Endothelial cell (in vitro differentiated cells): ENCODE results near the gene KIF16B. TPM values are rescaled to one million over a fixed set of nuclear protein-coding genes. Genes with fewer than 3 reads are reported as not detected.

Experiments used
- DNase-seq: peaks from one replicate; pipeline ENCODE4 v3.0.0; 2021; ENCODE audit warnings: low spot score
- H3K27ac Mint-ChIP-seq: one replicate; pipeline ENCODE4 v1.8.0; 2021; ENCODE audit warnings: mixed read lengths, inconsistent platforms; ENCODE audit not compliant: unreplicated experiment
- H3K27me3 Mint-ChIP-seq: one replicate; pipeline ENCODE4 v1.8.0; 2021; ENCODE audit warnings: mild to moderate bottlenecking, moderate library complexity, mixed read lengths, inconsistent platforms; ENCODE audit not compliant: unreplicated experiment
- H3K36me3 Mint-ChIP-seq: one replicate; pipeline ENCODE4 v1.8.0; 2021; ENCODE audit warnings: mild to moderate bottlenecking, low read depth, mixed read lengths, inconsistent platforms; ENCODE audit not compliant: unreplicated experiment
- H3K4me1 Mint-ChIP-seq: one replicate; pipeline ENCODE4 v1.8.0; 2021; ENCODE audit warnings: mild to moderate bottlenecking, mixed read lengths, inconsistent platforms; ENCODE audit not compliant: unreplicated experiment
- H3K4me3 Mint-ChIP-seq: one replicate; pipeline ENCODE4 v1.8.0; 2021; ENCODE audit warnings: mild to moderate bottlenecking, mixed read lengths, inconsistent platforms; ENCODE audit not compliant: unreplicated experiment
- H3K9me3 Mint-ChIP-seq: one replicate; pipeline ENCODE4 v1.8.0; 2021; ENCODE audit warnings: mixed read lengths, inconsistent platforms; ENCODE audit not compliant: unreplicated experiment
- total RNA-seq: library from RNA; stranded (reverse); fragmentation: NEBNext Ultra II Directional; extraction: Animal tissue kit (Norgen Biotek cat#: 25700); gene quantifications from one replicate; pipeline ENCODE4 v1.2.1, GENCODE V29; 2021; ENCODE audit not compliant: unreplicated experiment
- TF ChIP-seq, protein P1 (sequence below): fragments of 200-600 bp; sonication (generic); IDR thresholded peaks from one replicate; pipeline ENCODE4 v1.5.0; 2021; ENCODE audit warnings: antibody characterized with exemption; ENCODE audit not compliant: unreplicated experiment

Gene KIF16B
- total RNA-seq, 1 donor from 2014 or later: 10.5 TPM

- DNase-seq: no peak
- Mint-ChIP-seq H3K4me1 (peaks cover 12% of the 10 kb centered on the region), H3K4me3 (no peak overlapping the region), H3K36me3 (peaks cover 12% of the 10 kb centered on the region), H3K9me3 (no peaks in the 10 kb centered on the region), H3K27ac (no peak overlapping the region), H3K27me3 (no peaks in the 10 kb centered on the region)
- TF ChIP-seq, protein P1, sequence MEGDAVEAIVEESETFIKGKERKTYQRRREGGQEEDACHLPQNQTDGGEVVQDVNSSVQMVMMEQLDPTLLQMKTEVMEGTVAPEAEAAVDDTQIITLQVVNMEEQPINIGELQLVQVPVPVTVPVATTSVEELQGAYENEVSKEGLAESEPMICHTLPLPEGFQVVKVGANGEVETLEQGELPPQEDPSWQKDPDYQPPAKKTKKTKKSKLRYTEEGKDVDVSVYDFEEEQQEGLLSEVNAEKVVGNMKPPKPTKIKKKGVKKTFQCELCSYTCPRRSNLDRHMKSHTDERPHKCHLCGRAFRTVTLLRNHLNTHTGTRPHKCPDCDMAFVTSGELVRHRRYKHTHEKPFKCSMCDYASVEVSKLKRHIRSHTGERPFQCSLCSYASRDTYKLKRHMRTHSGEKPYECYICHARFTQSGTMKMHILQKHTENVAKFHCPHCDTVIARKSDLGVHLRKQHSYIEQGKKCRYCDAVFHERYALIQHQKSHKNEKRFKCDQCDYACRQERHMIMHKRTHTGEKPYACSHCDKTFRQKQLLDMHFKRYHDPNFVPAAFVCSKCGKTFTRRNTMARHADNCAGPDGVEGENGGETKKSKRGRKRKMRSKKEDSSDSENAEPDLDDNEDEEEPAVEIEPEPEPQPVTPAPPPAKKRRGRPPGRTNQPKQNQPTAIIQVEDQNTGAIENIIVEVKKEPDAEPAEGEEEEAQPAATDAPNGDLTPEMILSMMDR: no peak
Measured at GRCh38 chr20:16393297-16393696, 180.0 kb downstream of the KIF16B start.

DNA sequence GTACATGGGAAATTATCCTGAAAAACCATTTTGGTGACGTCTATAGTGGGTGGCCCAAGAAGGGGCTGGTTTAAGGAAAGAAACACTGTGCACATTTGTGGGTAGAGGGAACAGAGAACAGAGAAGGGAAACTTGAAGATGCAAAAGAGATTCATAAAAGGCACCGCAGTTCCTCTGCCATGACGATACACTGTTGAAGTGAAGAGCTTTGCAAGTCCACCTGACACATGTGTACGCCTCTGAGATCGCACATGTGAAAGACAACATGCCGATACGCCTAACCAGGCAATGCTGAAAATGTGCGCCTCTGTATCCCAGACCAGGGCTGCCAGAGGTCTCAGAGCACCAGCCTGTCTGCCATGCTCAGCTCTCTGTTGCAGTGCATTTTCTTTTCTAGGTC is 180.9 kb downstream of the KIF16B start:
- no peak overlapping the region for H3K27ac Mint-ChIP-seq
- no peaks in the 10 kb centered on the region for H3K27me3 Mint-ChIP-seq
- no peak overlapping the region for H3K4me3 Mint-ChIP-seq
- H3K4me1 Mint-ChIP-seq: peaks cover 4% of the 10 kb centered on the region
- no peaks in the 10 kb centered on the region for H3K9me3 Mint-ChIP-seq
- TF ChIP-seq, protein P1: no peak
- no peak for DNase-seq
- peaks cover 10% of the 10 kb centered on the region for H3K36me3 Mint-ChIP-seq

DNA sequence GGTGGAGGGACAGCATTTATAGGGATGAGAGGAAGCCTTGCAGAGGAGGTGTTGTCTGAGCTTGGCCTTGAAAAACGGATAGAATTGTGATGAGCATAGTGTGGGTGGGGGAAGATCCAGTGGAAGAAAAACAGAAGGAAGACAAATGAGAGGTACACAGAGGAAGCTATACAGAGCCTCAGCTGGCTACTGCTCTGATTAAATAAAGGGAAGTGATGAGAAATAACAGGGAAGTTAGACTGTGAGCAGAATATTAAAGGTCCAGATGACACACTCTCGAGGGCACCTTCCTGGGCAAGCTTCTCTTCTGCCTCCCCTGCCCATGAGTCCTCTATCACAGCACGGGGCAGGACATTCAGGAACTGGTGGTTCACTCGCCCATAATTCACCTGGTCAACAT is 182.3 kb downstream of the KIF16B start:
- Mint-ChIP-seq H3K27me3 (no peaks in the 10 kb centered on the region), H3K36me3 (peaks cover 10% of the 10 kb centered on the region), H3K9me3 (no peaks in the 10 kb centered on the region), H3K27ac (no peak overlapping the region), H3K4me1 (peaks cover 4% of the 10 kb centered on the region), H3K4me3 (no peak overlapping the region)
- DNase-seq: no peak
- TF ChIP-seq, protein P1: no peak

DNA sequence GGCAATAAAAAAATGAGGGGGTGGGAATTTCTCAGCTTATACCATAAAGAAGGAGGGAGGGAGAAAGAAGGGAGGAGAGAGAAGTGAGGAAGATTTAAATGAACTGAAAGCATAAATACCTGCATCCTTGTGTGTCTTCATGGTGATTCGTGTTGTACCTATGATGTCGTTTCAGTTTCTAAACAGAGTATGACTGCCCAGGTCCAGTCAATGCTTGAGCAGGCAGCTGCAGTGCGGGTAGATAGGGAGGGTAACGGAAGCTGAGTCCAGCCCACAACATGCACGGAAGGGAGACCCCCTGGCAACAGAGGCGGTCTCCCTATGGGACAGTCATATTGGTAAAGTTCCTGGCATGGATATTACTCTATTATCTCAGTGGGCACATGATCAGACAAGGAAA is 184.5 kb downstream of the KIF16B start:
- H3K36me3 Mint-ChIP-seq: peaks cover 10% of the 10 kb centered on the region
- no peak overlapping the region for H3K27ac Mint-ChIP-seq
- DNase-seq: no peak
- TF ChIP-seq, protein P1: no peak
- no peak overlapping the region for H3K4me3 Mint-ChIP-seq
- no peaks in the 10 kb centered on the region for H3K27me3 Mint-ChIP-seq
- H3K9me3 Mint-ChIP-seq: no peaks in the 10 kb centered on the region
- peaks cover 4% of the 10 kb centered on the region for H3K4me1 Mint-ChIP-seq

DNA sequence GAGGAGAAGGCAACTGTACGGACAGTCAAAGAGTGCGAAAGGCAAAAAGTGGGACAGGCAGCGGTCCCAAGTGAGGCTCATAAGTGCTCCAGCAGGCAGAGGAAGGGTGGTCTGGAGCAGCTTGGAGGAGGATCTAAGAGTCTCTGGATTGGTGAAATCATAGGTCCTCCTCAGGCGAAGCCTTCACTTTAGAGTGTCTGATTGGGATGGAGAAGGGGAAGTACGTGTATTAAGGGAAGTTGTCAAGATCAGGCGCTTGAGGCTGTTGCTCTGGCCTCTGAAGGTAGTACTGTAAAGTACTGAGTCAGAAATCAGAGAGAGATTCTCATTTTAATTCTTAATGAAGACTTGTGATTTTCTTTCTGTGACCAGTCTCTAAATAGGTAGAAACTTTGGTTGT is 185.6 kb downstream of the KIF16B start:
- no peak overlapping the region for H3K27ac Mint-ChIP-seq
- DNase-seq: no peak
- H3K36me3 Mint-ChIP-seq: peaks cover 10% of the 10 kb centered on the region
- H3K27me3 Mint-ChIP-seq: no peaks in the 10 kb centered on the region
- H3K4me1 Mint-ChIP-seq: peaks cover 4% of the 10 kb centered on the region
- no peak overlapping the region for H3K4me3 Mint-ChIP-seq
- H3K9me3 Mint-ChIP-seq: no peaks in the 10 kb centered on the region
- TF ChIP-seq, protein P1: no peak
